GM12878 (cell line): ENCODE results near the gene PROZ. TPM values are rescaled to one million over a fixed set of nuclear protein-coding genes. Genes with fewer than 3 reads are reported as not detected.

ENCODE experiments used
- ATAC-seq: fragments of 200-7000 bp; cut with Tn5 transposase; 3 replicates; pipeline ENCODE4 v1.9.1; 2020; ENCODE audit warnings: mild to moderate bottlenecking, moderate library complexity
- BruUV-seq: library from RNA; stranded (reverse); fragments of 400-500 nt; replicated peaks from 2 replicates; lab custom pipeline; 2021; lab: Mats Ljungman, UMichigan
- CTCF ChIA-PET: fragments of 300-600 bp; sonication (Branson Sonifier 250); formaldehyde crosslinking; extraction: SDS; loops from one replicate; lab custom pipeline; 2021; ENCODE audit warnings: inconsistent platforms; lab: Yijun Ruan, JAX
- POLR2A ChIA-PET: fragments of 350-600 bp; formaldehyde crosslinking; extraction: SDS; loops from one replicate; lab custom pipeline; 2021; ENCODE audit warnings: inconsistent platforms; lab: Charles Lee
- RAD21 ChIA-PET: fragments of 300-600 bp; sonication (Branson Sonifier 250); formaldehyde crosslinking; loops from one replicate; lab custom pipeline; 2023; ENCODE audit warnings: antibody characterized with exemption; ENCODE audit not compliant: unreplicated experiment; lab: Charles Lee
- SMC1A ChIA-PET: fragments of 300-600 bp; sonication (Branson Sonifier 250); formaldehyde crosslinking; loops from one replicate; lab custom pipeline; 2023; ENCODE audit not compliant: unreplicated experiment, uncharacterized antibody; lab: Charles Lee
- DNase-seq: peaks from one replicate; pipeline ENCODE4 v3.0.0-alpha.2; 2011; ENCODE audit warnings: low read depth, low spot score
- FAIRE-seq: peaks from 3 replicates; lab custom pipeline; 2011; peaks lifted over from hg19 to GRCh38; lab: Jason Lieb, UNC
- H2AFZ ChIP-seq: 2 replicates; pipeline ENCODE4 v1.6.0; 2011; ENCODE audit warnings: low read depth, low read length, control low read depth; ENCODE audit not compliant: control insufficient read depth
- H3K27ac ChIP-seq: 2 replicates; pipeline ENCODE4 v1.5.1; 2011; ENCODE audit warnings: control low read depth; ENCODE audit not compliant: control insufficient read depth, insufficient read depth
- H3K27me3 ChIP-seq, 2 experiments: replicated peaks in 1 of 2; 2 replicates each; pipeline versions ENCODE4 v1.6.0 to v1.6.1; 2011; ENCODE audit warnings: low read length in 1 of 2; ENCODE audit not compliant: control insufficient read depth in 2 of 2, insufficient read depth in 2 of 2
- H3K36me3 ChIP-seq, 2 experiments: 2 replicates each; pipeline ENCODE4 v1.5.1; 2011; ENCODE audit warnings: low read length in 1 of 2; ENCODE audit not compliant: control insufficient read depth in 2 of 2, insufficient read depth in 2 of 2
- H3K4me1 ChIP-seq: 2 replicates; pipeline ENCODE4 v1.6.1; 2011; ENCODE audit warnings: mild to moderate bottlenecking, low read length, moderate library complexity, mixed read lengths; ENCODE audit not compliant: control insufficient read depth, insufficient read depth
- H3K4me2 ChIP-seq: 2 replicates; pipeline ENCODE4 v1.6.0; 2011; ENCODE audit warnings: control low read depth; ENCODE audit not compliant: control insufficient read depth, insufficient read depth
- H3K4me3 ChIP-seq: fragments of 200-600 bp; sonication (generic); 2 replicates; pipeline ENCODE4 v1.5.1; 2016
- H3K79me2 ChIP-seq: 2 replicates; pipeline ENCODE4 v1.6.0; 2011; ENCODE audit warnings: low read length; ENCODE audit not compliant: control insufficient read depth, insufficient read depth
- H3K9ac ChIP-seq: 2 replicates; pipeline ENCODE4 v1.8.0; 2011; ENCODE audit warnings: low read length, control low read depth, mixed read lengths; ENCODE audit not compliant: control insufficient read depth, insufficient read depth
- H3K9me3 ChIP-seq: replicated peaks from 3 replicates; pipeline ENCODE4 v1.5.1; 2011; ENCODE audit warnings: mild to moderate bottlenecking, low read length; ENCODE audit not compliant: control insufficient read depth, insufficient read depth
- H4K20me1 ChIP-seq: 2 replicates; pipeline ENCODE4 v1.6.0; 2011; ENCODE audit not compliant: control insufficient read depth, insufficient read depth
- BACH1 ChIP-seq: fragments of 450-650 bp; IDR thresholded peaks from 2 replicates; pipeline ENCODE4 v1.6.1; 2017; ENCODE audit warnings: mild to moderate bottlenecking, borderline replicate concordance
- DPF2 ChIP-seq: fragments of 450-650 bp; IDR thresholded peaks from 2 replicates; pipeline ENCODE4 v1.6.1; 2017; ENCODE audit warnings: mild to moderate bottlenecking
- EGR1 ChIP-seq, 2 experiments: IDR thresholded peaks; 1 replicate in 1 of 2; 2 replicates in 1 of 2; pipeline ENCODE4 v1.6.1; 2011 to 2012; ENCODE audit warnings: low read depth in 2 of 2, low read length in 2 of 2, borderline replicate concordance in 1 of 2, mild to moderate bottlenecking in 1 of 2, moderate library complexity in 1 of 2
- MYB ChIP-seq: fragments of 150-350 bp; IDR thresholded peaks from 2 replicates; pipeline ENCODE4 v1.6.1; 2014; ENCODE audit warnings: mild to moderate bottlenecking, low read depth, low read length, borderline replicate concordance
- NFYB ChIP-seq: IDR thresholded peaks from 2 replicates; pipeline ENCODE4 v1.6.1; 2011; ENCODE audit warnings: low read depth, mild to moderate bottlenecking, low read length, improper control_type of control experiment, moderate library complexity; ENCODE audit not compliant: insufficient read depth
- PAX5 ChIP-seq: IDR thresholded peaks from 2 replicates; pipeline ENCODE4 v1.6.1; 2011; ENCODE audit warnings: low read depth, low read length, borderline replicate concordance
- PRDM15 ChIP-seq: fragments of 450-650 bp; formaldehyde crosslinking; IDR thresholded peaks from 2 replicates; pipeline ENCODE4 v1.4.0; 2020; ENCODE audit warnings: mild to moderate bottlenecking, moderate library complexity
- SIN3A ChIP-seq: IDR thresholded peaks from 2 replicates; pipeline ENCODE4 v1.6.1; 2012; ENCODE audit warnings: low read depth, low read length, improper control_type of control experiment
- STAT3 ChIP-seq: IDR thresholded peaks from 2 replicates; pipeline ENCODE4 v1.6.1; 2011; ENCODE audit warnings: low read depth, low read length, improper control_type of control experiment
- ZBED1 ChIP-seq: IDR thresholded peaks from 2 replicates; pipeline ENCODE4 v1.6.1; 2016; ENCODE audit warnings: borderline replicate concordance
- WGBS: methylation state at CpG from one replicate; pipeline ENCODE4 v1.1.6; 2016; ENCODE audit warnings: low lambda C conversion rate; ENCODE audit not compliant: insufficient replicate concordance, insufficient coverage; ENCODE audit errors: missing lambda C conversion rate; 5-methylcytosine and 5-hydroxymethylcytosine counted together
- in situ Hi-C: fragments of 300-500 bp; cut with MboI; formaldehyde crosslinking; loops from 9 replicates; pipeline ENCODE4 v1.14.3; 2018; ENCODE audit warnings: mixed read lengths
- intact Hi-C: fragments of 100-400 bp; cut with micrococcal nuclease; formaldehyde crosslinking; loops from one replicate; pipeline ENCODE4 v1.14.2; 2022; ENCODE audit not compliant: unreplicated experiment
- polyA plus RNA-seq, 11 experiments: library from polyadenylated mRNA; depleted of rRNA in 4 of 11; unstranded in 6 of 11; stranded (reverse) in 5 of 11; fragments of >200 nt; fragmentation: Nextera tagmentation in 4 of 11; fragmentation: Illumina TruSeq in 1 of 11; extraction: Ambion mirVana in 4 of 11; extraction: Trizol in 1 of 11; gene quantifications; 1 replicate in 1 of 11; 2 replicates in 10 of 11; pipeline versions ENCODE4 v1.2.1 to v1.2.3, GENCODE V29; 2011 to 2016; ENCODE audit warnings: inconsistent platforms in 2 of 11, missing spikeins in 2 of 11, low read depth in 1 of 11
- total RNA-seq, 4 experiments: library from RNA; depleted of rRNA in 3 of 4; stranded (reverse); fragments of >200 nt in 3 of 4; fragmentation: Illumina TruSeq in 1 of 4; extraction: Trizol in 1 of 4; gene quantifications; 2 replicates each; pipeline versions ENCODE4 v1.2.1 to v1.2.3, GENCODE V29; 2013 to 2021

PROZ gene
- total and polyA plus RNA-seq, 10 of the 15 experiments (the other 5 are each of a cell fraction or from before 2014, with no cell fraction given), result 0.07 to 0.24 (median 0.21) TPM; not detected in 7

- Histone ChIP-seq H3K9me3 (peaks cover 6% of the 10 kb centered on the region; the same call in 1 of the 3 replicates), H4K20me1 (no peaks in the 10 kb centered on the region), H3K79me2 (no peaks in the 10 kb centered on the region), H3K9ac (no peak overlapping the region), H3K4me3 (no peak overlapping the region), H3K27me3 (peaks cover 0 to 5% of the 10 kb centered on the region in 2 experiments; a peak in 2 of 4 replicates), H2AFZ (no peak overlapping the region), H3K4me2 (no peak overlapping the region), H3K36me3 (no peaks in the 10 kb centered on the region), H3K4me1 (peaks cover 8% of the 10 kb centered on the region), H3K27ac (no peak overlapping the region)
- FAIRE-seq (no peak), ATAC-seq (no peak), DNase-seq (no peak)
- WGBS, result 53% methylated on average over 12 of the region's 12 CpGs
- ChIA-PET SMC1A (no interaction called here), CTCF (no interaction called here), RAD21 (no interaction called here), POLR2A (no interaction called here)
- BruUV-seq, result no TSS peak
- in situ Hi-C loops (no loop called here), intact Hi-C loops (no loop called here)
- TF ChIP-seq PRDM15 (CRISPR knock-in tag), result no peak
- TF ChIP-seq SIN3A, result no peak
- no peak for TF ChIP-seq MYB
- TF ChIP-seq EGR1 (IDR thresholded peaks at IDR 0.05; ENCODE audit: borderline replicate concordance in 1 of 2, low read depth in 2 of 2, low read length in 2 of 2), result no peak
- no peak for TF ChIP-seq ZBED1
- no peak for TF ChIP-seq NFYB
- no peak for TF ChIP-seq BACH1
- TF ChIP-seq DPF2, result no peak
- no peak for TF ChIP-seq PAX5
- no peak for TF ChIP-seq STAT3
Measured at GRCh38 chr13:113157206-113157928, 1.1 kb upstream of the PROZ start.
